HG03175 (cell line): ENCODE measurements around the gene MYLIP.
"Not testable (repeated sequence)": the region's sequence is repeated elsewhere in the genome, so short reads cannot be mapped to it uniquely, and the experiment has no call there.

ENCODE experiments used
- ATAC-seq: cut with Tn5 transposase; IDR thresholded peaks from one replicate; pipeline ENCODE4 v1.9.1; 2021; ENCODE audit warnings: mild to moderate bottlenecking, moderate library complexity; ENCODE audit not compliant: unreplicated experiment

Gene MYLIP

DNA sequence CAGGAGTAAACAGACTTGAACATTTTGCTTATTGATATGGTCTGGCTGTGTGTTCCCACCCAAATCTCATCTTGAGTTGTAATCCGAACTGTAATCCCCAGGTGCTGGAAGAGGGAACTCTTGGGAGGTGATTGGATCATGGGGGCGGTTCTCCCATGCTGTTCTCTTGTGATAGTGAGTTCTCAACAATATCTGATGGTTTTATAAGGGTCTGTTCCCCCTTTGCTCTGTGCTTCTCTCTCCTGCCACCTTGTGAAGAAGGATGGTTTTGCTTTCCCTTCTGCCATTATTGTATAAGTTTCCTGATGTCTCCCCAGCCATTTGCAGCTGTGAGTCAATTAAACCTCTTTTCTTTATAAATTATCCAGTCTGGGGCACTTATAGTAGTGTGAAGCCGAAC is 40.0 kb downstream of the MYLIP start:
- no peak for ATAC-seq

DNA sequence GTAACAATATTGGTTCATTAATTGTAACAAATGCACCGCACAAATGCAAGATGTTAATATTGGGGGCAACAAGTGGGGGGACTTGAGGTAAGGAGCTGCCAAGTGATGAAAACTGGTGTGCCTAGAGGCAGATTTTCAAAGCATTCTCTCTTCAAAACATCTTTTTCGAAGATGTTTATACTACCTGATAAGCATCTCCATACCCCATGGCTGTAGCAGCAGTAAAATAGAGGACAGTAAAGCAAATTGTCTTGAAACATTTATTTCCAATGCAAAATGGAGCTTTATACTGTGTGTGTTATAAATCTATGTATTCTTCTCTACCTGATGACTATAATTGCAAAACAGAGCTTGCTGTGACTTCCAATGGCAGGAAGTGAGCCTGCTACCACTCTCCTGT is 42.5 kb downstream of the MYLIP start:
- no peak for ATAC-seq

DNA sequence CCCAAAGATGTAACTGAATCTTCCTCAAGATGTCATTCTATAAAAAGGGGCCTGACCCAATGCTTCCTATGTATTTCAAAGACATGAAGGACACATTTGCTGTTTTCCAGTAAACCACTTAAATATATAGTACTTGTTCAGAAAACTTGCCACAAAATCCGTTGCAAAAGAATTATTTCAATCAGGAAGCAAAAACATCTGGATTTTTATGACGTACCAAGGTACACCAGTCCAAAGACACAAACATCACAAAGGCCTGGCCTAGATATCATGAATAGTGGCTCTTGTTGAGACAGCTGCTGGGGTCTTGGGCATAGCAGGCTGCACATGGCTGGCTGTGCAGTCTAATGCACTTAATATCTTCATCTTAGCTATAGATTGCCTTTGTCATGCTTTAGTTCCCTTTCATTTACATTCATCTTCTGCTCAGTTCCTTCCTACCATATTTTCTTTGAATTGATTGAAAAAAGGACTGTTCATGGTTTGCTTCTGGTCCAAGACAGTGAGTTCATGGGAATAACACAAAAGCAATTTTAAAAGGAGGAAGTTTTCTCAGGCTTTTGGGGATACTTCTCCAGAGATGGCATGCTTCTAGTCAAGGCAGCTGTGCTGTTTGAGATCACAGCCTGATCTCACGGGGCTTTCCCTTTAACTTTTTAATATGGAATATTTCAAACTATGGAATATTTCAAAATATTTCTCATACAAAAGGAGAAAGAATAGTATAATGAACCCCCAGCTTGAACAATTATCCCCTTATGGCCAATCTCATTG is 44.5 kb downstream of the MYLIP start:
- ATAC-seq: no peak

DNA sequence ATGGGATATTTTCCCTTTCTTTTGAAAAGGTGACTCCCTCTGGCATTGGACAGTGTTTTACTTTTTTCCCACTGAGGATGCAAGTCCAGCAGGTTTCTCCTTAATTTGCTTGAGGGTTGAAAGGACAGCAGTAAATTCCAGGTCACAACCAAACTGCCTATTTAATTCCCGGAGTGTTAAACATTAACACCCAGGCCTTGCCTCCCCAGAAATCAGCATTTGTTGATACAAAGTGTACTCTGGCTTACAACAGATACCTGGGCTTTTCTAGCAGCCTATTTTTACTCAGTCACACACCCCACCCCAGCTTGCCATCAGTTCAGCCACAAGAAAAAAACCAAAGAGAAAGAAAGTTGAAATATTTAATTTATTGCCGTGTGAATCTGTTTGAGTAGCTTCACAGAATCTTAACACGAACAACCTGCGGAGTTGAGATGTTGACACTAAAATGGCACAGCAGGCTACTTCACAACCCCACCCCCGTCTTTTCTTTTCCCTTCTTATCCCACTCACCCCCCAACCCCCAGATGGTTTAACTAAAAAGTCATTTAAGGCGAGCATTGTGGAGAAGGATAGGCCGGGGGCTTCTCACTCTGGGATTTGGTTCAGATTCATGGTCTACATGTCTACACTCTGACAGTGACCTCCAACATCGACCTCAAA is 45.7 kb downstream of the MYLIP start:
- ATAC-seq: no peak

DNA sequence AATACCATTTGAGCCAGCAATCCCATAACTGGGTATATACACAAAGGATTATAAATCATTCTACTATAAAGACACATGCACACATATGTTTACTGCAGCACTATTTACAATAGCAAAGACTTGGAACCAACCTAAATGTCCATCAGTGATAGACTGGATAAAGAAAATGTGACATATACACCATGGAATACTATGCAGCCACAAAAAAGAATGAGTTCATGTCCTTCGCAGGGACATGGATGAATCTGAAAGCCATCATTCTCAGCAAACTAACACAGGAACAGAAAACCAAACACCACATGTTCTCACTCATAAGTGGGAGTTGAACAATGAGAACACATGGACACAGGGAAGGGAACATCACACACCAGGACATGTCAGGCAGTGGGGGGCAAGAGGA is 47.7 kb downstream of the MYLIP start:
- ATAC-seq: not testable (repeated sequence)

GRCh38 chr6:16177881-16178280 is 49.0 kb downstream of the MYLIP start:
- no peak for ATAC-seq

- no peak for ATAC-seq
Measured at GRCh38 chr6:16178351-16178750, 49.5 kb downstream of the MYLIP start.

- ATAC-seq: no peak
Measured at GRCh38 chr6:16179063-16179462, 50.2 kb downstream of the MYLIP start.

GRCh38 chr6:16179970-16180431 is 51.1 kb downstream of the MYLIP start:
- no peak for ATAC-seq

DNA sequence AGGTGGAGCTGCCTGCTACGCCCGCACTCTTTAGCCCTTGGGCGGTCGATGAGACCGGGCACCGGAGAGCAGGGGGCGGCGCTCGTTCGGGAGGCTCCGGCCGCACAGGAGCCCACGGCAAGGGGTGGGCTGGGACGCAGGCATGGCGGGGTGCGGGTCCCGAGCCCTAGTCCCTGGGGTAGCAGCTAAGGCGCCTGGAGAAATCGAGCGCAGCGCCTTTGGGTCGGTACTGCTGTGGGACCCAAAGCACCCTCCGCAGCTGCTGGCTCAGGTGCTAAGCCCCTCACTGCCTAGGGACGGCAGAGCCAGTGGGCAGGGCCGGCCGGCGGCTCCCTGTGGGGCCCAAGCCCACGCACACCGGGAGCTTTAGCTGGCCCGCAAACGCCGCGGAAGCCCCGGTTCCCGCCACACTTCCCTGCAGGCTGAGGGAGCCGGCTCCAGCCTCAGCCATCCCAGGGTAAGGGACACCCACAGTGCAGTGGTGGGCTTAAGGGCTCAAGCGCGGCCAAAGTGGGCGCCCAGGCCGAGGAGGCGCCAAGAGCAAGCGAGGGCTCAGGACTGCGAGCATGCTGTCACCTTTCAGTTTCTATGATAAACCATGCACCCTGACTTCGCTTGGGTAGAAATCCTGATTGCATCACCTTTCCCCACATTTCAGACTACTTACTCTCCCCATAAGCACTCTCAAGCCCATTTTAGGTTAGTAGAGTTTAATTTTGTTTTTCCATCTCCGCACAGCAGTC is 52.0 kb downstream of the MYLIP start:
- ATAC-seq: no peak

GRCh38 chr6:16181439-16182297 is 52.8 kb downstream of the MYLIP start:
- ATAC-seq: no peak

GRCh38 chr6:16183187-16183664 is 54.3 kb downstream of the MYLIP start:
- no peak for ATAC-seq

- peak; percentile 75 for ATAC-seq
Measured at GRCh38 chr6:16184129-16184528, 55.2 kb downstream of the MYLIP start.

DNA sequence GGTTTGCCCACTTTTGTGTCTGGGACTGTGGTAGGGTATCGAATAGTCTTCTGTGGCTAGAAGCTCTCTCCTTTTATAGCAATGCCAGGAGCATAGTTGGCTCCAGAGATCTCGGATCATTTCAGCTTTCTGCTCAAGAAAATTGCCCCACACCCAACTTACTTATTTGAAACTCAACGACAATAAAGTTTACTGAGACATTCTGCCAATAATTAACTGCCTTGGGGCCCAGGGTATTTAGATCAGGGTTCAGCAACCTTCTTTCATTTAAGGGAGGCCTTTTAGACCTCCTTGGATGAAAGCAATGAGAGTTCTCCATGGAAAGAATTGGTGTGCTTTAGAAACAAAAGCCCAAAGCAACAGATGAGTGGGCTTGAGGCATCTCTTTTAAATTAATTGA is 55.7 kb downstream of the MYLIP start:
- no peak for ATAC-seq

- no peak for ATAC-seq
Measured at GRCh38 chr6:16187176-16187575, 58.3 kb downstream of the MYLIP start.

DNA sequence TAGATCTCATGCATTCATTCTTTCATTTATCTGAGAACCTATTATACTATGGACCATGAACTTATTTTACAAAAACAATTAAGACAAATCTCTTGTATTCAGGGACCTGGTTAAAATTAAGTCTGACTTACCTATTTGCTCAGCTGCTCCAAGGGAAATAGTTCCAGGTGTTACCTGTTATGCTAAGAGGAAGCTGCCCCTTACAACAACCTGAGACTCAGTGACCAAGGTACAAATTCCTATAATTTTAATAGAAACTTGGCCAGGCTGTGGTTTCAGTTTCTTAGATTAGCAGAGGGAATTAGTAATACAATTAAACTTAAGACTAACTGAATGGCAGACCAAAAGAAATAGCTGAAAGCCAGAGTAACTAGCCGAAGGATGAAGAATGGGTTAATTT is 61.3 kb downstream of the MYLIP start:
- no peak for ATAC-seq

DNA sequence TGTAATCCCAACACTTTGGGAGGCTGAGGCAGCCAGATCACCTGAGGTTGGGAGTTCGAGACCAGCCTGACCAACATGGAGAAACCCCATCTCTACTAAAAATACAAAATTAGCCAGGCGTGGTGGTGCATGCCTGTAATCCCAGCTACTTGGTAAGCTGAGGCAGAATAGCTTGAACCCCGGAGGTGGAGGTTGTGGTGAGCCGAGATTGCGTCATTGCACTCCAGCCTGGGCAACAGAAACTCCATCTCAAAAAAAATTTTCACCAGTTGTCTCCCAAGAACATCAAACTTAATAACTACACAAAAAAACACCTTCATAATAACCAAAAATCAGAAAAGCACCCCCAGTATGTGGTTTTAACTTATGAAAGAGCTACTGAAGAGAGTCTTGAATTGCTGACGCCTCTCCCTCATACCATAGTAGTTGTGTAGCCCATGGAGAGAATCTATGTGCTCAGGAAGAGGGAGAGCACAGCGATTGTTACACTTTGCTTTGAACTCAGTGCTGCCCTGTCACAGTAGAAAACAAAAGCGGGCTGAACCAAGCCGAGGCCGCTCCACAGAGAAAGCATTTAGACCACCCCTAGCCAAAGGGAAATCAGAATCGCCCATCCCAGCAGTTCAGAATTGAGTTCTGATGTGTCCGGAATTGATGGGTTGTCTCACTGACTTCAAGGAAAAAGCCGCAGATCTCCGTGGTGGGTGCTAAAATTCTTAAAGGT is 67.5 kb downstream of the MYLIP start:
- ATAC-seq: no peak

- ATAC-seq: no peak
Measured at GRCh38 chr6:16196984-16197546, 68.2 kb downstream of the MYLIP start.
